RWPE2 (cell line): ENCODE measurements around the gene ZNF664.

Experiments used
- ATAC-seq: fragments of 200-7000 bp; cut with Tn5 transposase; 3 replicates; pipeline ENCODE4 v1.9.1; 2021; ENCODE audit warnings: low read depth
- DNase-seq: peaks from one replicate; pipeline ENCODE4 v3.0.0-alpha.2; 2020; ENCODE audit warnings: low spot score
- H3K27ac ChIP-seq: fragments of 450-650 bp; 2 replicates; pipeline ENCODE4 v1.5.1; 2017; ENCODE audit warnings: mild to moderate bottlenecking; ENCODE audit not compliant: poor library complexity, severe bottlenecking
- H3K27me3 ChIP-seq: fragments of 250-450 bp; sonication (Bioruptor Pico); 2 replicates; pipeline ENCODE4 v1.5.1; 2021; ENCODE audit warnings: mild to moderate bottlenecking, moderate library complexity; ENCODE audit not compliant: insufficient read depth, poor library complexity, severe bottlenecking
- H3K36me3 ChIP-seq: fragments of 250-450 bp; sonication (Bioruptor Pico); 2 replicates; pipeline ENCODE4 v1.5.1; 2020; ENCODE audit warnings: low read depth, mild to moderate bottlenecking, moderate library complexity
- H3K4me1 ChIP-seq: fragments of 250-450 bp; sonication (Bioruptor Pico); 2 replicates; pipeline ENCODE4 v1.5.1; 2021; ENCODE audit warnings: mild to moderate bottlenecking, moderate library complexity; ENCODE audit not compliant: insufficient read depth, poor library complexity, severe bottlenecking
- H3K4me3 ChIP-seq: fragments of 250-450 bp; sonication (Bioruptor Pico); 2 replicates; pipeline ENCODE4 v1.5.1; 2021; ENCODE audit warnings: mild to moderate bottlenecking, moderate library complexity; ENCODE audit not compliant: severe bottlenecking
- H3K9me3 ChIP-seq: fragments of 250-450 bp; sonication (Bioruptor Pico); 2 replicates; pipeline ENCODE4 v1.5.1; 2021; ENCODE audit warnings: mild to moderate bottlenecking, moderate library complexity; ENCODE audit not compliant: severe bottlenecking
- CTCF ChIP-seq: fragments of 450-650 bp; IDR thresholded peaks from one replicate; pipeline ENCODE4 v1.5.1; 2017; ENCODE audit warnings: mild to moderate bottlenecking, moderate library complexity; ENCODE audit not compliant: poor library complexity, severe bottlenecking

Gene ZNF664

GRCh38 chr12:123972457-123973401, at the start of gene ZNF664, which contains the start of gene CCDC92:
ZNF664 (plus strand) TSS chr12:123973215; CDS start chr12:124012145, 38,930 bp downstream.
CCDC92 (minus strand) TSS chr12:123972831; CDS start chr12:123944305, 28,526 bp downstream.
- H3K27ac ChIP-seq: peak within 1 kb of the TSS; percentile 63
- no peaks in the 10 kb centered on the region for H3K27me3 ChIP-seq

GRCh38 chr12:123923927-123924326, 49.1 kb upstream of the ZNF664 start:
- H3K4me1 ChIP-seq: no peaks in the 10 kb centered on the region
- no peak overlapping the region for H3K27ac ChIP-seq
- H3K27me3 ChIP-seq: no peaks in the 10 kb centered on the region
- no peaks in the 10 kb centered on the region for H3K9me3 ChIP-seq
- TF ChIP-seq CTCF: no peak
- H3K4me3 ChIP-seq: no peak overlapping the region
- DNase-seq (no peak), ATAC-seq (no peak)
- H3K36me3 ChIP-seq: no peaks in the 10 kb centered on the region

More at GRCh38 chr12:123972457-123973401, at the start of gene ZNF664, which contains the start of gene CCDC92:
- peaks cover 7% of the 10 kb centered on the region for H3K4me1 ChIP-seq
- ATAC-seq: peak; percentile 69
- TF ChIP-seq CTCF: peak; percentile 25
- peak within 1 kb of the TSS; percentile 100 for H3K4me3 ChIP-seq
- H3K9me3 ChIP-seq: no peaks in the 10 kb centered on the region
- peaks cover 36% of the 10 kb centered on the region for H3K36me3 ChIP-seq
- peak; percentile 89 for DNase-seq

- H3K9me3 ChIP-seq: no peaks in the 10 kb centered on the region
- no peak for TF ChIP-seq CTCF
- no peaks in the 10 kb centered on the region for H3K27me3 ChIP-seq
- no peak overlapping the region for H3K4me3 ChIP-seq
- no peaks in the 10 kb centered on the region for H3K36me3 ChIP-seq
- ATAC-seq (no peak), DNase-seq (no peak)
- no peak overlapping the region for H3K27ac ChIP-seq
- no peaks in the 10 kb centered on the region for H3K4me1 ChIP-seq
These were observed 48.5 kb upstream of the ZNF664 start for GRCh38 chr12:123924539-123924938.

GRCh38 chr12:123928274-123928865, 44.6 kb upstream of the ZNF664 start:
- H3K9me3 ChIP-seq: no peaks in the 10 kb centered on the region
- no peak overlapping the region for H3K27ac ChIP-seq
- no peaks in the 10 kb centered on the region for H3K4me1 ChIP-seq
- no peak for ATAC-seq
- no peak for DNase-seq
- H3K4me3 ChIP-seq: no peak overlapping the region
- no peak for TF ChIP-seq CTCF
- no peaks in the 10 kb centered on the region for H3K36me3 ChIP-seq
- H3K27me3 ChIP-seq: peaks cover 15% of the 10 kb centered on the region
